Measurements from ENCODE around the gene CCDC192.
"Not testable (repeated sequence)": the region's sequence is repeated elsewhere in the genome, so short reads cannot be mapped to it uniquely, and the experiment has no call there.

Gene CCDC192

GRCh38 chr5:127846884-127847283, 143.7 kb downstream of the CCDC192 start:
- no peak for DNase-seq (ENCODE audit: low read depth in 2 of 2)

GRCh38 chr5:127847641-127848040, 144.4 kb downstream of the CCDC192 start:
- not testable (repeated sequence) for DNase-seq (ENCODE audit: low read depth in 2 of 2)

GRCh38 chr5:127848098-127848497, 144.9 kb downstream of the CCDC192 start:
- no peak for DNase-seq (ENCODE audit: low read depth in 2 of 2)

- no peak for DNase-seq (ENCODE audit: low read depth in 2 of 2)
Measured at GRCh38 chr5:127849408-127849807, 146.2 kb downstream of the CCDC192 start.

- no peak for DNase-seq (ENCODE audit: low read depth in 2 of 2)
Measured at GRCh38 chr5:127849891-127850290, 146.7 kb downstream of the CCDC192 start.

DNA sequence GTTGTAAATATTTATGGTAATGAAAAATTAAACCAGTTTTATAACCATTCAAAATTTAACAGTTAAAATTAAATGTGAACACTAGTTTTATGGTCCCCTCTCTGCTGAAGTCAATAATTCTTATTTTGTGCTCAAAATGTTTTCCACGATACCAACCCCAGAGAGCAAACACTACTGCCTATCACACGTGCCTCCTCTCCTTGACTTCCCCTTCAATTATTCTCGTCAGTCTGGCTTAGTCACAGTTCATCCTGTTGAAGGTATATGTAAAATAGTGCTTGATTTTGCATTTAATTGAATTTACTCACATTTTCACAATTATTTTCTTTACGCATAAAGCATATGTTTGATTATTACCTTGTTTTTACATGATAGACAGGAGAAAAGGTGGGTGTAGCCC, 148.8 kb downstream of the CCDC192 start:
- DNase-seq (ENCODE audit: low read depth in 2 of 2): no peak

DNA sequence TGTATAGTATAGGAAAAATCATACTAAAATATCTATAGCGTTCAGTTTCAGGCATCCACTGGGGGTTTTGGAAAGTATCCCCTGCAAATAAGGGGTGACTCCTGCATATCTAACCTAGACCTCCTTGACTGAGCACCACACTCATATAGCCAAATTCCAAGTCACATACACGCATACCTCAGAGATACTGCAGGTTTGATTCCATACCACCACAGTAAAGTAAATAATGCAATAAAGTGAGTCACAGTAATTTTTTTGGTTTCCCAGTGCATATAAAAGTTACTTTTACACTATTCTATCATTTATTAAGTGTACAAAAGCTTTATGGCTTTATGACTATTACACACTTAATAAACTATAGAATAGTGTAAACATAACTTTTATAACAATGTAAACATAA, 151.3 kb downstream of the CCDC192 start:
- DNase-seq (ENCODE audit: low read depth in 2 of 2): no peak

DNA sequence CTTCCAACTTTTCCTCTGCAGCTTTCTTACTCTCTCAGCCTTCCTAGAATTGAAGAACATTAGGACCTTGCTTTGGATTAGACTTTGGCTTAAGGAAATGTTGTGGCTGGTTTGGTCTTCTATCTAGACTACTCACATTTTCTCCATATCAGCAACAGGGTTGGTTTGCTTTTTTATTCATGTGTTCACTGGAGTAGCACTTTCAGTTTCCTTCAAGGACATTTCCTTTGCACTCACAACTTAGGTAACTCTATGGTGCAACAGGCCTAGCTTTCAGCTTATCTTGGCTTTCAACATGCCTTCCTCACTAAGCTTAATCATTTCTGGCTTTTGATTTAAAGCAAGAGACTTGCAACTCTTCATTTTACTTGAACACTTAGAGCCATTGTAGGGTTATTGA, 153.1 kb downstream of the CCDC192 start:
- no peak for DNase-seq (ENCODE audit: low read depth in 2 of 2)

DNA sequence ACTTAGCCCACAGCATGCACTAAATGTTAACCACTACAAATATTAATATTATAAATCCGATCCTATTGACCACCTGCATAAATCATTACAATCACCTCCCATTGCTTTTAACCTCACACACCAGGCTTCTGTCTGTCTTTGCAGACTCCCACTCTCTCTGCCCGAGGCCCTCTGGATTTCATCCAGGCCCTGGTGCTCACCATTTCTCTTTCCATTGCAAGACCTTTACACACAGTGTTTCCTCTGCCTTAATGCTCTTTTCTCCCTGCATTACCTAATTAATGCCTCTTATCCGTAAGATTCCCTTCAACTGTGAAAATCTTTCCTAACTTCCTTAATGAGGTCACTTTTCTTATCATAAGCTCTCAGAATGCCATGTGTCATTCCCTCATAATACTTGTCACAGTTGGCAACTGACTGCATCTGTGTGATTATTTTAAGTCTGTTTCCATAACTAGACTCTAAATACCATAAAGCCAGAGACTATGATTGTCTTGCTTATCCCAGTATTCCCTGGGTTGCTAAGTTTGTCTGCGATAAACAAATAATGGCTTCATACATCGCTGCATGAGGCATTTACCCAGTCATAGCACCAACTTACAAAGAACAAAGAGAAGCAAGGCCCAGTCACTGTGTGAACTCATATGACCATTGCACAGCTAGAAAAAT, 155.1 kb downstream of the CCDC192 start:
- no peak for DNase-seq (ENCODE audit: low read depth in 2 of 2)

- no peak for DNase-seq (ENCODE audit: low read depth in 2 of 2)
Measured at GRCh38 chr5:127860291-127860690, 157.1 kb downstream of the CCDC192 start.

DNA sequence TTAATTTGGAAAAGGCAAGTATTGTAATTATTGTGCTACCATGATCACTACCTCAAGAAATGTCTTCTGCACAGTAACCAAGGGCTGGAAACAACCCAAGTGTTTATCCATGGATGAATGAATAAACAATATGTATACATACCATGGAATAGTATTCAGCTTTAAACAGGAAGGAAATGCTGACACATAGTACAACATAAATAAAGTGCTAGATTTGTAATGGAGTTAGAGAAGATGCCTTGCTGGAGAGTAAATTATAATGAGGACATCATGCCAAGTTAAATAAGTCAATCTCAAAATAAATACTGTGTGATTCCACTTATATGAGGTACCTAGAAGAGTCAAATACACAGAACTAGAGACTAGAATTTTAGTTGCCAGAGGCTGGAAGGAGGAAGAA, 160.0 kb downstream of the CCDC192 start:
- no peak for DNase-seq (ENCODE audit: low read depth in 2 of 2)

DNA sequence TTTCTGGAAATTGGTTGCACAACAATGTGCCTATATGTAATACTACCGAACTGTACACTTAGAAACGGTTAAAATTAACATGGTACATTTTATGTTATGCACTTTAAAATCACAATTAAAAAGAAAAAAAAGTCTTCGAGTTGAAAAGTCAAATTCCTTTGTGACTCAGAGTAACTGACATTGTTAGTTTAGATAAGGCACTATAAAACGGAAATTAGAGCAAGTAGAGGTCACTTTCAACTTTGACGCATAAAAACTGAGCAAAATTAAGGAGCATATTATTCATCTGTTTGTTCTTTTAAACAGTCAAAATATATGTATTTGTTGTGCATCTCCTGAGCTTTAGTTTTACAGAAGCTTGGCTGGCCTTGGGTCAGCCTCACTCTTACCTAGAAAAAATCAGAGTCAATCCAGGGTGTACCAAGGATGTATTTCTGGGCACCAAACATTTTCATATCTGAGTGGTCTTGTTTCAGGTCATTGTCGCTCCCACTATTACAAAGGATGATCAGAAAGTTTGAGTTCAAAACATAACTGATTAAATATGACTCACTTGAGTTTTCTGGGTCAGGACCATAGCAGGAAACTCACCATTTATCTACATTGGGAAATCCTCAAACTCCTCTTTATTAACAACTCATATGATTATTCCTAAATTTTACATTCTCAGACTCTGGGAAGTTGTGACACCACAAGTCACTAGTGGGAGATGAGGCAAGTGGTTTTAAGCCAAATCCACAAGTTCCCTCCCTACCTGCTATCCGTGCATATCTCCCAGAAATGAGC, 160.6 kb downstream of the CCDC192 start:
- no peak for DNase-seq (ENCODE audit: low read depth in 2 of 2)

DNA sequence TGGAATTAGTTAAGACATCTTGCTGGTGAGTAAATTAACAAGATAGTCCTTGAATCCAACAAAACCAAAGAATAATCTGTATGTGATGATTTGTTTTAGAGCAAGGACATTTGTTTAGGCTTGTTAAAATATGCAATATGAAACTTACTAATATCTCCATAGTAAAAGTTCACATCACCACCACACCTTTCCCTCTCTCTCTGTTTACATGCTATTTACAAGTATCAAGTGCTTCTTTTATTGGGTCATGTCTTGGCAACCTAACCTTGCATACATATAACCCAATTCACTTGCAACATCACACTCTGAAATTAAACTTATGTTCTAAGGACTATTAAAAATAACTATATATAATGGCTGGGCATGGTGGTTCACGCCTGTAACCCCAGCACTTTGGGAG, 161.3 kb downstream of the CCDC192 start:
- no peak for DNase-seq (ENCODE audit: low read depth in 2 of 2)

GRCh38 chr5:127865273-127865672, 162.1 kb downstream of the CCDC192 start:
- DNase-seq (ENCODE audit: low read depth in 2 of 2): no peak

DNA sequence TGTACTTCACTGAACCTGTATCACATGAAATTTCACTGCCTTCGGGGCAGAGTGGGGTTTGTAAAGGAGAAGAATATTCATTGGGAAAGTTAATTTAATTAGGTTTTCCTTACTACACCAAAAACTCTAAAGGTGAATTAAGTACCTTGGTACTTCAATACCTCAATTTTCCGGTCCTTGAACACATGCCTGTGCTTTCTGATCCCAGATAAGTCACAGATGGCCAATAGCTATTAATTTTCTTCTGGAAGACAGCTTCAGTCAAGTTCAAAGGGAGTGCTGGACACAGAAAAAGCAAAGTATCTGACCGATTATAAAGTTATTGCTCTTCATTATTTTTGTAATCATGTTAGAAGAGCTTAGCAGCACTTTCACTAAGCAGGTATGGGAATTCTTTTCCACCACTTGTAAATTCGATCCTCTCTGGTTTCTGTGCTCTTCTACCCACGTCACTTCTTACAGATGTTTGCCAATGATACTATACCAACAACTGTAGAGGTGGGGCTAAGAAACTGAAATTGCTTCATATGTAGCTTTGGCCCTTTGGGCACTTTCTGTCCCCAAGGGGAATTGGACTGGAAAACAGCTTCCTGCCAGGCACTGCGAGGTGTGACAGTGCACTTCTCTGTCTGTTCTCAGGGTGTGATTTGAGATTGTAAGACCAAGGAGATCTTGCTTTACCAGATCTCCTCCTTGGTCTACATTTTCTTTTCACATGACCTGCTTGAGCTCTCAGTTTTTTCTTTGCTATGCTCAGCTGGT, 164.0 kb downstream of the CCDC192 start:
- no peak for DNase-seq (ENCODE audit: low read depth in 2 of 2)

DNA sequence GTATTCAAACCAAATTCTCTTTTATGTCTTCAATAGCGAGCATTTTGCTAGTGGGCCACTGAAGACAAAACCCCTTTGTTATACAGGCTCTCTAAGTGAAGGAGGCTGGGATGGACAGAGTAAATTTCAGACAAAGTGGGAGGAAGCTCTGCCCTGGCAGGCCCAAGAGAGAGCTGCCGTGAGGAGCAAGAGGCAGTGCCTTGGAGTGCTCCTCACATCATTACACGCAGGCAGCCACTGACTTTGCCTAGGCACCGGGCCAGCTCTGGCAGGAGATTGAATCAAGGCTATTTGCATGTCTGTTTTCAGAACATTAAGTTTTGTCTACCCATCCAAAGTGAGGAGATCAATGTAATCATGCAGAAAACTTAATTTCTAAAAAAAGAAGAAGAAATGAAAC, 167.7 kb downstream of the CCDC192 start:
- no peak for DNase-seq (ENCODE audit: low read depth in 2 of 2)

GRCh38 chr5:127871503-127872153, 168.4 kb downstream of the CCDC192 start:
- DNase-seq (ENCODE audit: low read depth in 2 of 2): no peak

- no peak for DNase-seq (ENCODE audit: low read depth in 2 of 2)
Measured at GRCh38 chr5:127872494-127872893, 169.3 kb downstream of the CCDC192 start.

DNA sequence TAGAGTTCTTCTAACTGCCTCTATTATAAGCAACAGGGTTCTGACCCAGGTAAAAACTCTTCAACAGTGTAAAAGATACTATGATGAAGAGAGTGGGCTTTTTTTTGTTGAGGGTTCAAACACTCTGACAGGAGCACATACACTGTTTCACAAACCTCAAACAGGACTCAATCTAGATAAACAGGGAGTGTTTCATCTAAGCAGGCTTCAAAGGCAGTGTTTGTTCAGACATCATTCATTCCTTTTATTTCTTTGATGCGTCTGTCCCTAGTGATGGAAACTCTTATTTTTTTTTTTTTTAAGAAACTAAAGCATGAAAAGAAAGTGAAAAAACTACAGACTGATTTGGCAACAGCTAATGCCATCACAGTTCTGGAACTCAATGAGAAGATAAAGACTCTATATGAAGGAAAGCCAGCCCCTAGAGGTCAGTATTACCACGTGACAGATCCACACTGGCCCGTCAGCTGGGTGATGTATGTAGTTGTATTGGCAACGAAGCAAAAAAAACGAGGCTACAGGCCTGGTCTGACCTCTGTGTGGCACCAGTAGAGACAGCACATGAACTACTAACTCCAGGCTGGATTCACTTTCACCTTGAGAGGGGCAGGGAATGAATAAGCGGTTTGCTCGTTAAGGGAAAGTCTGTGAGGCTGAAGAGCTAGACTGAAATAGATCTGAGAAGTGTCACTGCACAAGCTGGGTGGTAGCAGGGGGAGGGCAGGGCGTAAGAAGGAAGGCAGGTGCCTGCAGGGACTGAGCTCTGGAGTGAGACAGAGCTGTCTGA, 172.2 kb downstream of the CCDC192 start:
- DNase-seq (ENCODE audit: low read depth in 2 of 2): no peak

- no peak for DNase-seq (ENCODE audit: low read depth in 2 of 2)
Measured at GRCh38 chr5:127876384-127876783, 173.2 kb downstream of the CCDC192 start.

- DNase-seq (ENCODE audit: low read depth in 2 of 2): no peak
Measured at GRCh38 chr5:127878174-127878750, 175.1 kb downstream of the CCDC192 start.
